LHCN-M2 (cell line): ENCODE results near the gene PLXNA4. TPM values are rescaled to one million over a fixed set of nuclear protein-coding genes. Genes with fewer than 3 reads are reported as not detected.

Experiments used
- DNase-seq: peaks from one replicate; pipeline ENCODE4 v3.0.0-alpha.2; 2012; ENCODE audit warnings: low read depth
- total RNA-seq: library from RNA; depleted of rRNA; stranded (reverse); fragments of >200 nt; gene quantifications from 2 replicates; pipeline ENCODE4 v1.2.3, GENCODE V29; 2014

PLXNA4 gene
- total RNA-seq, 1 experiment from 2014 or later = not detected

- no peak for DNase-seq
Measured at GRCh38 chr7:132441935-132442334, 134.3 kb downstream of the PLXNA4 start.

DNA sequence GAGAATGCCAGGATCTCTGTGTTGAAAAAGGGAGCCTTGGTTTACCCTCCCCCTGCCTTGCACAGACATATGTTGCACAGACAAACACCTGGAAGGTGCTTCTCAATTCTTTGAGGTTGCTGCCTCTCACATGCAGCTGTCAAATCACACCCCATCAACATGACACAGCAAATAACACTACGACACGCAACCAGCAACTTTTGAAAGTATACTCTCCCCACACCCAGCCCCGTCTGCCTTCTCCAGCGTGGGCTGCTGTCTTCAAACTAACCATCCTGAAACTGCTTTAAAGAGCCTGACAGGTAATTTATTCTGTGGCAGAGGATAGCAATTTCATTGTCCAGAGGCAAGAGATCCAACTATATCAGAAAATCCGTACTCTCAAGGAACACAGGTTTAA, 136.1 kb downstream of the PLXNA4 start:
- DNase-seq = no peak

DNA sequence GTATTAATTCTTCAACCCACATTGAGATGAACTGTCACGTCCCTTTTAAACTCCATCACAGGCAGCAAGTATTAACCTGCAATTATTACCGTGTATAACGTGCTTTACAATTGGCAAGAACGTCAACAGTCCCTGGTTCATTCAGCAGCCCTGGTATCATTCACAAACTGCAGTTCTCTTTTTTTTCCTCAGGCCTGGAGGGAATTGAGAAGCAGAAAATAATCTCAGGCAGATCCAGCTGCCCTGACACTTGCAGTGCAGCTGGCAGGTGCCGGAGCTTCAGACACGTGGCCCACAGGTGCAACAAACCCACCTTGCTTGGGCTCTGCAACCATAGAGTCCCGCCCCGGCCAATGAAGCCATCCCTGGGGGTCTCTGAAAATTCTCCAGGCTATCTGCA, 137.3 kb downstream of the PLXNA4 start:
- DNase-seq = no peak

GRCh38 chr7:132437730-132438129, 138.5 kb downstream of the PLXNA4 start:
- no peak for DNase-seq

- no peak for DNase-seq
Measured at GRCh38 chr7:132436121-132436520, 140.1 kb downstream of the PLXNA4 start.

DNA sequence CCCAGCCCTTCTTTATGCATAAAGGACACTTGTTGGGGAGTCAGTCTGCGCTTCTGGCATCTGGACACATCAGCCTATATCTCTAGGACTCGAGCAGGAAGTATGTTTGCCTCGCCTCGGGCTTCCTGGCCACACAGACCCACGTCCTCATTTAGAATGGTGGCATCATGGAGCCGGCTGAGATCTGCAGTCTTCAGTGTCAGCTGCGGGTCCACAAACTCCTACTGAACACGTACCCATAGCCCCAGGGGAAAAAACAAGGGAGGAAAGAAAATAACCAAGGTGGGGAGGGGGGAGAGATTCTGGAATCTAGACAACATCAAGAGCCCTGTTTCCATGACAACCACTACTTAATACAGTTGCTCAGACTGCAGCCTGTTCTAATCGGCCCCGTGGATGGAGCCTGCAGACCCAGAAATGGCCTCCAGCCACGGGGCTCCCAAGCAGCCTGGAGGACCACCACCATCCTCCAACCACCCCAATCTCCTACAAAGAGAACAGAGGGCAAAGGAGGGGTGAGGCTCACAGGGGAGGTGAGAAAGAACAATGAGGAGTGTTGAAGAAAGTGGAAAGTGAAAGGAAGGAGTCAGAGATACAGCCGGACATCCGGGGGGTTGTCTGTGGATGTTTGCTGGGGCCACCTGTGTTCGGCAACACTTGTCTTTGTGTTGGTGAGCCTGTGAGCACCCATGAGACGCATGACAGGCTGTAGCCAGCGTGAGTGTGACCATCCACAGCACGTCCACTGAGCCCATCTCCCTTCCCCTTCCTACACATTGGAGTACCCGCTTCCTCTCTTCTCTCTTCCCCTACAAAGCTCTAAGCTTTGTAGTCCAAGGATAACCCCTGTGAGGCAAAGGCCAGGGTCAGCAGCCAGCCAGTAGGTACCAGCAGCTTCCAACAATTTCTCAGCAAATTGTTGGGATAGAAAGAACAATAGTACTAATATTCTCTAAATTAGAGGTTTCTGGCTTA, 141.0 kb downstream of the PLXNA4 start:
- DNase-seq = no peak

GRCh38 chr7:132434041-132434440, 142.2 kb downstream of the PLXNA4 start:
- no peak for DNase-seq

GRCh38 chr7:132433301-132433700, 143.0 kb downstream of the PLXNA4 start:
- DNase-seq = no peak

- DNase-seq = no peak
Measured at GRCh38 chr7:132430861-132431822, 145.1 kb downstream of the PLXNA4 start.

- DNase-seq = no peak
Measured at GRCh38 chr7:132430041-132430855, 146.0 kb downstream of the PLXNA4 start.

- DNase-seq = no peak
Measured at GRCh38 chr7:132429181-132429580, 147.1 kb downstream of the PLXNA4 start.

GRCh38 chr7:132428247-132428919, 147.9 kb downstream of the PLXNA4 start:
- DNase-seq = no peak

- no peak for DNase-seq
Measured at GRCh38 chr7:132425942-132426341, 150.3 kb downstream of the PLXNA4 start.

- DNase-seq = no peak
Measured at GRCh38 chr7:132424821-132425724, 151.2 kb downstream of the PLXNA4 start.

- DNase-seq = no peak
Measured at GRCh38 chr7:132424277-132424676, 152.0 kb downstream of the PLXNA4 start.

DNA sequence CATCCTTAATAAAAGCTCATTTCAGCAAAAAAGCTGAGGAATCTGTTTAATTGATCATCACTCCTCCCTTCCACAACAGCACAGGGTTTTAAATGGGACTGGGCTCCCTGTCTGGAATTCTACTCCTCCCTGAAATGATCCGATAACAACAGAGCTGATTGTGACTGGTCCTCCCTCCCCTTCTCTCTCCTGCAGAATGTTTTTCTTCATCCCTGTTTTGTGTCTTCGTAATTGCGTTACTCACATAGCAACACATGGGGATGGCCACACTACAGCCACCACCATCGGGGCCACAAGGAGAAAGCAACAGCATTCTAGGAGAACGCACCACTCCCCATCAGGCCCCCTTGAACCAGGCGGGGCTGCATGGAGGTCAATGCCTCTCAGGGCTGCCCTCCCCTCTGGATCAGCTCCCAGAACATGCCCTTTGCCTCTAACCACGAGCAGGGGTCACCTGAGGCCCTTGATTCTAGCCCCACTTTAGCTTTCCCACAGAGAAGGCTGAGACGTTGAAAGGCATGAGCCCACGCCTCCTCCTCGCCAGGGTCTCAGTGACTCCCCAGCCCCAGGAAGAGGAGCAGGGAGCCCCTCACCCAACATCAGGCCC, 152.6 kb downstream of the PLXNA4 start:
- no peak for DNase-seq

- no peak for DNase-seq
Measured at GRCh38 chr7:132422502-132423111, 153.7 kb downstream of the PLXNA4 start.

DNA sequence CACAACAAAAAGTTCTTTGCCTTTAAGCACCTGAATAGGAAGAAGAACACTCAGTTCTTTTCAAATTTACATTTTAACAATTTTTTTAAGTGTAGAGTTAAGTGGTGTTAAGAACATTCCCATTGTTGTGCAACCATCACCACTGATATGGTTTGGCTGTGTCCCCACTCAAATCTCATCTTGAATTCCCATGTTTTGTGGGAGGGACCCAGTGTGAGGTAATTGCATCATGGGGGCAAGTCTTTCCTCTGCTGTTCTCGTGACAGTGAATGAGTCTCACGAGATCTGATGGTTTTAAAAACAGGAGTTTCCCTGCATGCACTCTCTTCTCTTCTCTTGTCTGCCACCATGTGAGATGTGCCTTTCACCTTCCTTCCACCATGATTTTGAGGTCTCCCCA, 155.7 kb downstream of the PLXNA4 start:
- no peak for DNase-seq

DNA sequence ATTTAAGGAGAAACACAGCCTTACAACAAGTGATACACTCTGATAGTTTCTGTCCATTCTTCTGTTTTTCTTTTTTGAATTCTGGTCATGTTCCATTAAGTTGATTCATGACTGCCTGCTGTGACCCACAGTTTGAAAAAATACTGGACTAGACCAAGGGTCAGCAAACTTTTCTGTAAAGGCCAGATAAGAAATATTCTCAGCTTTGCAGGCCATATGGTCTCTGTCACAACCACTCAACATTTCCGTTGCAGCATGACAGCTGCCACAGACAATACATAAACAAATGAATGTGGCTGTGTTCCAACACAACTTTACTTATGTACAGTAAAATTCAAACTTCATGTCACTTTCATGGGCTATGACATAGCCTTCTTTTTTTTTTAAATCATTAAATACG, 156.7 kb downstream of the PLXNA4 start:
- DNase-seq = no peak
